WTC11 (cell line): ENCODE data around the gene FNDC3B.

Experiments
- CREB1 ChIP-seq: sonication (generic); formaldehyde crosslinking; IDR thresholded peaks from 2 replicates; pipeline ENCODE4 v1.8.0; 2023; ENCODE audit warnings: mild to moderate bottlenecking, missing genetic modification reagents
- TF ChIP-seq, protein P1 (sequence below): sonication (generic); formaldehyde crosslinking; IDR thresholded peaks from 2 replicates; pipeline ENCODE4 v1.8.1; 2022; ENCODE audit warnings: low read depth, mild to moderate bottlenecking, moderate library complexity, missing genetic modification reagents, borderline replicate concordance

GRCh38 chr3:172082820-172083513, 43.6 kb downstream of the FNDC3B start:
- no peak for TF ChIP-seq CREB1 (CRISPR knock-in tag)
- TF ChIP-seq, protein P1, sequence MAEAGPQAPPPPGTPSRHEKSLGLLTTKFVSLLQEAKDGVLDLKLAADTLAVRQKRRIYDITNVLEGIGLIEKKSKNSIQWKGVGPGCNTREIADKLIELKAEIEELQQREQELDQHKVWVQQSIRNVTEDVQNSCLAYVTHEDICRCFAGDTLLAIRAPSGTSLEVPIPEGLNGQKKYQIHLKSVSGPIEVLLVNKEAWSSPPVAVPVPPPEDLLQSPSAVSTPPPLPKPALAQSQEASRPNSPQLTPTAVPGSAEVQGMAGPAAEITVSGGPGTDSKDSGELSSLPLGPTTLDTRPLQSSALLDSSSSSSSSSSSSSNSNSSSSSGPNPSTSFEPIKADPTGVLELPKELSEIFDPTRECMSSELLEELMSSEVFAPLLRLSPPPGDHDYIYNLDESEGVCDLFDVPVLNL (CRISPR knock-in tag) = no peak
